Limb (tissue), 2 donors: ENCODE results near the gene GPM6B.

Experiments
- DNase-seq, 2 donors: peaks; one replicate each; pipeline ENCODE4 v3.0.0-alpha.2; 2016; ENCODE audit errors: extremely low spot score in 2 of 2

GPM6B gene, protein sequence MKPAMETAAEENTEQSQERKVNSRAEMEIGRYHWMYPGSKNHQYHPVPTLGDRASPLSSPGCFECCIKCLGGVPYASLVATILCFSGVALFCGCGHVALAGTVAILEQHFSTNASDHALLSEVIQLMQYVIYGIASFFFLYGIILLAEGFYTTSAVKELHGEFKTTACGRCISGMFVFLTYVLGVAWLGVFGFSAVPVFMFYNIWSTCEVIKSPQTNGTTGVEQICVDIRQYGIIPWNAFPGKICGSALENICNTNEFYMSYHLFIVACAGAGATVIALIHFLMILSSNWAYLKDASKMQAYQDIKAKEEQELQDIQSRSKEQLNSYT

DNA sequence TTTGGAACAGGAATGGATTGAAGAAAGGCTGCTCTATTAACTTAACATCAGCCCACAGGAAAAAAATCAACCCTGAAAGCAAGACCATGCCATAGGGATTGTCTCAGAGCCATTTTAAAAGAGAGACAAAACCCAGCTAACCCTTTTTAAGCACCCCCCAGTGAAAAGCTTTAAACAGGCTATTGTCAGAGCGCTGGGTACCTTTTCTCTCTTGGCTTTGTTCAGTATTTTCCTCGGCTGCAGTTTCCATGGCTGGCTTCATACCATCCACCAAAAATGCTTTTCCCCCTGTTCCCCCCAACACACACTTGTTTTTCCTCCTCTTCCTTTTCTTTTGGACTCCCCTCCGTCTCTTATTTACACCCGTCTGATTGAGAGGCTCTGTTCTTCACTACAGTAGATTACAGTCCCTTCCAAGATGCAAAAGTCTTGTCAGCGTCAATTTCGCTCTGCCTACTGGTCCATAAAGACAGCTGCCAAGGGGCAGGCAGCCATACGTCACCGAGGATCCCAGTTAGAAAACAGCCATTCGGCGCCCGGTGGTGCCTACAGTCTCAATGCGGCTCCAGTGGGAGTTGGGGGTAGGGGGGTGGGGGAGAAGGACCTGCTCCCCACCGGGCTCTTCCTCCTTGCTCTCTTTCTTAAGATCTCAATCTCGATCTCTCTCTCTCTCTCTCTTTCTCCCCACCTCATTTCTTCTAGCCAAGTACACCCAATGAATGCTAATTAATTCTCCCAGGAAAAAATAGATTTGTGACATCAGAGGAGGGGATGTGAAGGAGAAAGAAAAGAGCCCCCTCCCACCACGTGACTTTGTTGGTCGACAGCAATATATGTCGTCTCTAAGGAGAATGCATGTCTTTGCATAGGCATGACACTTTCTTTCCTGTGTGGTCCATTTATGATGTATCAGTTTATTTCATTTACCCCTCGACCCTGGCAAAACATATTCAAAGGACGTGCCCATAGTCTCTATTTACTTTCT, at the start of gene GPM6B:
TSS of gene GPM6B (minus strand) at position 451 of the 985 bp plus-strand sequence. CDS start at position 262, 189 bp downstream.
- peak in 1 of 2 donors; percentile 36 for DNase-seq

DNA sequence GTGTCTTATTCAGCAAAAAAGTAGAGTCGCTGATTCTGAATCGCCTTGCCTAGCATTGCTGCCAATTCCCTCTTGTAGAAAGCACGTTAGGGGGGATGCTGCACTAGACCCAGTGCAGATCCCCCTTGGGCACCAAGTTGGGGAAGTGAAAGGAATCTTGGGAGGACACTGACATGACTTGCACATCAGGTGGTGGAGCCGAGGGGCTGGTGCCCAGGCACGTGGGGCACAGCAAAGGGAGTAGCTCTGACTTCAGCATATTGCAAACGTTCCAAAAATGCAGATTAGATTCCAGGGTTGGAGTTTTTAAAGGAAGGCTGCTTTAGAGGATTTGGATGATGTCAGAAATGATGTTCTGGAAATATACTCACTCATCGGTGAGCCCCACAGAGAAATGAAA, 47.4 kb upstream of the GPM6B start:
- DNase-seq: no peak

DNA sequence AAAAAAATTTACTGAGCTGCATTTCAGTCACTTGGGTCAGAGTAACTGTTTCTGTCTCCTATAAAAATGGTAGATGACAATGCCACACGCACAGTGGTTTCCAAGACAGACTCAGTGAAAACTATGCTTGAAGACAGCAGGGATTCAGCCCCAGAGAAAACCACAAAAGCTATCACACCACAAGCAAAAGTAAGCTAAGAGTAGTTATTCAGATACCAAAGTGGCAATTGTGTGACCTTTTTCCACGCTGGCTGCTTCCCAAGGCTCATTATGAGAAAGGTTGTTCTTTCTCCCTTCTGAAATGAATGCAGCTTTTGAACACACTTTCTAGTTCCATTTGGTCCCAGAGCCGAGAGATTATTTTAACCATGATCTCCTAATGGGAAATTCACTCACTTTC, 46.4 kb upstream of the GPM6B start:
- DNase-seq: no peak

DNA sequence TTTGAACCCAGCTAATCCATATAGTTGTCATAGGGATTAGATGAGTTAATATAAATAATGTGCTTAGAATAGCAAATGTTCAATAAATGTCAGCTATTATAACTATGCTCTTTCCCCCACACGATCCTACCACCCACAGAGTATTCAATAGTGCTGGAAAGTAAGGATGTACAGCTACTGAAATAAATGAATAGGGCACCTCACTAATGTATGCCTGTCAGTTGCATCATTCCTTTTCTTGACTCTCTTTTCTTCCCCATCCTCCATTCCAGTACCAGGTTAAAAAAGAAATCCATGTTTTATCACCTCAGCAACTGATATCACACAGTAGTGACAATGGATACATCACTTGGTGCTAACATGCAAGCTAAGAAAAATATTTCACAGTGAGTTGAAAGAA, 42.8 kb upstream of the GPM6B start:
- no peak for DNase-seq

DNA sequence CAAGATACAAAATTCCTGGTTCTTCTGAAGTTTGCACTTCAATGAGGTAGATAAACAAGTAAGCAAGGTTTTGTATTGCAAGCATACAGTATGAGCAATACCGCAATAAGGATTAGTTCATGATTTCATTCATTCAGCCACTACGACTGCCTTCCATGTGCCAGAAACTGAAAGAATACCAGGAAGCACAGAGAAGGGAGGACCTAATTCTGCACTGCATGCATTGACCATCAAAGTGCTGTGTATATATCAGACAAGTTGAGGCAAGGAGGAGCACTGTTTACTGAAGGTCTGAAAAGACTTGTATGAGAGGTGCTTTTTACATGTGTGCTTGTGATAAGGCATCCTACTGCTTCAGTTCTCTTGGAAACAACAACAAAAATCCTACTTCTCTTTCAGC, 40.9 kb upstream of the GPM6B start:
- DNase-seq: no peak

DNA sequence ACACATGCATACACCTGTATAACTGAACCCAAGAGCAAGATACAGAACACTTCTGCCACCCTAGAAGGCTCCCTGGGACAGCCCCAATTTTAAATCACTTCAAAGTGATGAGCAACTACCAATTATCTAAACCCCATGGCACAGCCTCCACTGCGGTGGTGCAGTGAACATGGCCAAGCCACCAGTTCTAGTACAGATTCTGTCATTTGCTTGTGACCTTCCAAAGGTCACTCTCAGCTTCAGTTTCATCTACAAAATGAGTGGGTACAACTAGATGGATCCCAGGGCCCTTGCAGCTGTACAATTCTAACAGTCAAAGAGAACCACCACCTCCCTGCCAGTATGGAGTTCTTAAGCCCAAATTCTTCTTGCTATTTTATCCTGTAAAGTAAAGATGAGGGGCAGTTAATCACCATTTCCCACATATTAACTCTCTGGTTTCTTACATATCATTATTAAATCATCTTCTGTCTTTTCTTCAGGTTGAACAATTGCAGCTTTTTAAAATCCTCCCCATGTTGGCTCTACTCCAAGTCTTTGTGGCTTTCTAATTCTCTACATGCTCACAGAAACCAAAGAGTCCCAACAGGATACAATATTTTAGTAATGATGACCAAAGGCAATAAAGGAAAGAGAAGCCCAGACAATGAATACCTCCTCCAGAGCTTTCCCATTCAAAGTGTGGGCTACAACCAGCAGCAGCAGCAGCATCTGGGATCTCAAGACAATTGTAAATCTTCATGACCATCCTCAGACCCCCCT, 39.0 kb upstream of the GPM6B start:
- DNase-seq: no peak

DNA sequence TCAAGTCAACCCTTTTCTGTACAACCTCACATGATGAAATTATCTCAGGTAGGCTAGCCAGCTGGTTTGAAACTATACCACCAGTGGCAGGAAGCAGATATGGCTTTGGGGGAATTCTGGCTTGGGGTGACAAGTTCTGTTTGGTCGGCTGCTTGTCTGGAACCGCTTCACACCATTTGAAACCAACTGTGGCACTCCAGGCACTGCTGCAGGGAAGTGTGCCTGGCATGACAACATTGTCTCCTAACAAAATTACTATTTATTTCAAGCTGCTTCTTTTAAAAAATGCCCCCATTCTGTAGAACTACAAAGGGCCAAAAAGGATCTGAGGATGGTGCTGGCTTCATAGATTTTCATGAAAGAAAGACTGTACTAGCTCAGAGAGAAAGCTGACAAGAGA, 37.1 kb upstream of the GPM6B start:
- DNase-seq: no peak

DNA sequence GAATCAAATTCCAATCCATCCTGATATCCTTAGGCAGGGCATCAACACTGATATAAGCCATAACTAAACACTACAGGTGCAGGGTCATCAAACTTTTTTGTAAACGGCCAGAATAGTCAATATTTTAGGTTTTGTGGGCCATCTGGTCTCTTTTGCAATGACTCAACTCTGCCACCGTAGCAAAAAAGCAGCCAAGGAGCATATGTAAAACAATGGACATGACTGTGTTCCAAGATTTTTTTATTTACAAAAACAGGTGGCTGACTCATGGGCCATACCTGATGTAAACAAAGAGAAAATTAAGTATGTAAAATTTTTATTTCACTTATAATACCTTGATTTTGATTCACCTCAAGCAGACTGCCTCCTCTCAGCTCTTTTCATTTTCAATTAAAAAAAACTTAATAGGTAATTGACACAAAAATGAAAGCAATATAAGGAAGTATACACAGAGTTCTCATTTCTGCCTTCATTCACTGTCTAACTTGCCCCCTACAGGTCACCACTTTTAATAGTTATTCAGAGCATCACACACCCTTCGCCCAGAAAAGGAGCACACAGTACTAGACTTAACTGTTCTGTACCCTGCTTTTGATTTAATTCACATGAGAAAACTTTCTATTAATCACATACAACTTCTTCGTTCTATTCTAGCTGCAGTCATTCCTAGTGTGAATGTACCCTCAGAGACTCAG, 35.3 kb upstream of the GPM6B start:
- DNase-seq: no peak

DNA sequence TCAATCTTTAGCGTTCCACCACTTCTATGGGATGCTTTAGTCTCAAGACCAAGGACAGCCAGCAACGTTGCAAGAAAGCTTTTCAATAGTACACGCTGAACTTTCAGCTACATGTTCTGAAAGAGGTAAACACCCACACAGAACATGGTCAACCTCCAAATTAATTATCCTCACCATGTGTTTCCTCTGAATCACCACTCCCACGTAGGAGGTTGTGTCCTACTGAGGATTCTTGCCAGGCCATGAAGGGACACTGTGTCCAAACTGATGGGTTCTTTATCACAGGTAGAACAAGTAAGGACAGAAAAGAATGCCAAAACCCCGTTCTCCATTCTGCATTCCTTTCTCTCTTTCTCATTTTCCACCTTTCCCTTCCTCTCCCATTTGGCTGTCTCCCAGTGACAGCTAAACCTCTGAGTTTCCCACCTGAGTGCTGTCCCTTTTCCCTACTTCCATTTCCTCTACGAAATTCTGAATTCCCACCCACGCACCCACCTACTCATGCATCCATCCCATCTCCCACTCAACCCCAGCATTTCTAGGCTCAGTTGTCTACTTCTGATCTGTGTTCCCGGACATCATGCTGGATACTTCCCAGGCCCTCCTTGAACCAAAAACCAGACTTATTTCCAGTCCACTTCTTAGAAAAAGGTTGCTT, 29.0 kb upstream of the GPM6B start:
- DNase-seq: no peak

DNA sequence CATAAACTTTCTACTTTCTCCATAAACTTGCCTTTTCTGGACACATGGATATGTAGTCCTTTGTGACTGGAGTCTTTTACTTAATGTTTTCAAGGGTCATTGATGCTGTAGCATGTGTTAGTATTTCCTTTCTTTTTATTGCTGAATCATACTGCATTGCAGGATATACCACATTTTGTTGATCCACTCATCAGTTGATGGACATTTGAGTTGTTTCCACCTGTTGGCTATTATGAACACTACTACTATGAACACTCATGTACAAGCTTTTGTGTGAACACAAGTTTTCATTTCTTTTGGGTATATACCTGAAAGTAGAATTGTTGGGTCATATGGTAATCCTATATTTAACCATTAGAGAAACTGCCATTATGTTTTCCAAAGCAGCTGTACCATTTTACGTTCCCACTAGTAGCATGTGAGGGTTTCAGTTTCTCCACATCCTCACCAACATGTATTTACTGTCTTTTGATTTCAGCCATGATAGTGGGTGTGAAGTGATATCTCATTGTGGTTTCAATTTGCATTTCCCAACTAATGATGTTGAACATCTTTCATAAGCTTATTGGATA, 26.3 kb upstream of the GPM6B start:
- no peak for DNase-seq

DNA sequence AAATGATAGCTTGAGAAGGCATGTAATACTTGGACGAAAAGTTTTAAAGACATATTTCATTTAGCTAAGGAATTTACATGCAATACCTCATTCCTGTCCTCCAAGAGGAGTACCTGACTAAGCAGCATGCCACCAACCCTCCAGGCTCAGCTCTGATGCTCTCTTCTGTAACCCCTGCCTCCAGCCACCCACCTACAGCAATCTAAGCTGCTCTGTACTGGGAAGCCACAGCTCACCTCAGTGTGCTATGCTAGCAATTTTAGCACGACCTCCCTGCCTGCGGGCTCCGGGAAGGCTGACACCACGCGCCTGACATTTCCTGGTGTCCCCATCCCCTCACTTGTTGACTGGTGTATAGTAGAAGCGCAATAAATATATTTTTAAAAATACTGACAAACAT, 23.2 kb upstream of the GPM6B start:
- no peak for DNase-seq

DNA sequence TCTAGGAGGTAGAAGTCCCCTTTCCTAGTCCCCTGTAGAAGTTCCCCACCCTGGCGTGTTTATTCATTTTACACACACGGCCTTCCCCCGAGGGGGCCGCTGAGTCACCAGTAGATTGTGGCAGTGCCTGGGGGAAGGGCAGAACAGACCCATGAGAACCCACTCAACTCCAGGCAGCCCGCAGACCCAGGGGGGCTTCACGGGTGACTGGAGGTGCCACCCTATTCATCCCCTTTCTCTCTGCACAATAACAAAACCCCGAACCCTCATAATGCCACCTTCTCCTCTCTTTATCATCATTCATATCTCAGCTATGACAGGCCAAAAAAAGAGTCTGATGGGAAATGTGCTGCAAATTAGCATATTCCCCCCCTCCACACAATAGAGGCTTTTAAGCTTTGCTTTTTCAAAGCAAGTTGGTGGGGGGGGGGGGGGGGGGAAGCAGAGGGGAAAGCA, 20.4 kb upstream of the GPM6B start:
- peak in 1 of 2 donors; percentile 30 for DNase-seq

DNA sequence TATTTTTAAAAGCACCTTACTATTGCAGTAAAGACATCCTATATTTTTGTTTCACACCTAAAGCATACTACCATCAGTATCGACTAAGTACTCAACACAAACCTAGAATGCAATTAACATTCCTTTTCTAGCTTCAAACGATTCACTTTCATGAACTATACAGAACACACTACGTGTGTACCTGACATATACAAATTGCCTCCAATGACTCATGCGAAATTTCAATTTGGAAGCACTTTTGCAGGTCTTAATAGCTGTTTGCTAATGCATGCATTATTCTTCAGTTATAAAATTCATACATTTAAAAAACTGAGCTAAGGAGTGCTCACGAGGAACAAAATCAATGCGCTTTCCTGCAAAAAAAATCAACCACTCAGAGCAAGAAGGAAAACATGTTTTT, 19.7 kb upstream of the GPM6B start:
- no peak for DNase-seq

DNA sequence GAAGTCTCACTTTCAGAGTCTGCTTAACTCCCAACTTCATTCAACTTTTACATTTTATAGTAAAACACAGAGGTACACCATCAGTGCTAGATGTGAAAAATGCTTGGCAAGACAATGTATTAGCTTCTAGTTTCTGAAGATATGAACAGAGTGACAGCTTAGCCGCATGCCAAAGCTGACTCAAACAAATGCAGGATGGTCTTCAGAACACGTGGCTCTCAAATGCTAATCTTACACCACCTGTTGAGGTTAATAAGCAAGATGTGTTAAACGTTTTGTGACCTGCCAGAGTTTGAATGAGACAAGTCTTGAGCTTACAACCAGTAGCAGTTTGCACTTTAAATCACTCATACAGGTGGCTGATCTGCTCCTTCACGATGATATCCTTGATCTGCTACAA, 18.9 kb upstream of the GPM6B start:
- DNase-seq: no peak

DNA sequence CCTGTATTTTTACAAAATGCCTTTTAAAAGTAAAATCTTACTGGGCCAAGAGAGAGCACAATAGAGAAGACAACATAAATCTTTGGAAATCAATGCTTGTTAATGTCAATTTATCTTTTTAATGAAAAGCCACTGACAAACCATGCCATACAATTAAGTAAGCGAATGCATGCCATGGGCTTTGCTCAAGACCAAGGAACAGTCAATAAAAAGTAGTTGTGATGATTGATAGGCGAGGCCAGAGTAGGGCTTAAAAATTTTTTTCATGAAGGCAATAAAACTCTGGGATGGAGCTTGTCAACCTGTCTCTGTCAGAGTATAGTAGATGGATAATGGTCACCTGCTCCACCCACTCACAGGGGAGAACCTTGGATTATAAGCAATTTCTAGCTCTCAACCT, 17.5 kb upstream of the GPM6B start:
- no peak for DNase-seq

DNA sequence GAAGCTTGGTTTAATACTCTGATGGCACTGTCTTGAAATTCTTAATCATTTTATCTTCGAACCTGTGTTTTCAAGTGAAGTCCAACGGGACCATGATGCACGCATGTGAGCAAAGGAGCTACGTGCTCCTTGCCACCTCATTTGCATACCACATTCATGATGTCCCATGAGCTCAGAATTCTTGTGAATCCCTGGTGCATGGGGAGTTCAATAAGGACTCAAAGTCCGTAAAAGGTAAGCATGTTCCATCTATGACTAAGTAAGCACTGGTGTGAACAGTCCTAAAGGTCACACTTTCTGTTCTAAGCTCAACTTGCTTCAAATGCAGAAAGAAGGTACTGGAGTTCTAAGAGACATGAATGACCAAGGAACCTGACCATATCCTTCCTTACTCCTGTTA, 13.1 kb upstream of the GPM6B start:
- DNase-seq: no peak

DNA sequence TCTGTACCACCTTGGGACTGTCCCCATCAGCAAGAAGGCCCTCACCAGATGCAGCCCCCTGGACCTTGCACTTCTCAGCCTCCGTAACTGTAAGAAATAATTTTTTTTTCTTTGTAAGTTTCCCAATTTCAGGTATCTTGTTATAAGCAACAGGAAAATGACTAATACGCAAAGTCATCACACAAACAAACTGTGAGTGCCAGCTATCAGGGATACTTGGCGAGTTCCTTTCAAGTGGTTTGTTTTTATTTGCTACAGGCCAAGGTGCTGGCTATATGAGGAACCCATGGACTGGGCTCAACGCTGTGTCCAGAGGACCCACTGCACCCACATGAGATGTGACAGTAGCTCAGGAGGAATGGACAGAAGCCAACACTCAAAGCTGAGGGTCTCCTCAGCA, 11.5 kb upstream of the GPM6B start:
- no peak for DNase-seq

DNA sequence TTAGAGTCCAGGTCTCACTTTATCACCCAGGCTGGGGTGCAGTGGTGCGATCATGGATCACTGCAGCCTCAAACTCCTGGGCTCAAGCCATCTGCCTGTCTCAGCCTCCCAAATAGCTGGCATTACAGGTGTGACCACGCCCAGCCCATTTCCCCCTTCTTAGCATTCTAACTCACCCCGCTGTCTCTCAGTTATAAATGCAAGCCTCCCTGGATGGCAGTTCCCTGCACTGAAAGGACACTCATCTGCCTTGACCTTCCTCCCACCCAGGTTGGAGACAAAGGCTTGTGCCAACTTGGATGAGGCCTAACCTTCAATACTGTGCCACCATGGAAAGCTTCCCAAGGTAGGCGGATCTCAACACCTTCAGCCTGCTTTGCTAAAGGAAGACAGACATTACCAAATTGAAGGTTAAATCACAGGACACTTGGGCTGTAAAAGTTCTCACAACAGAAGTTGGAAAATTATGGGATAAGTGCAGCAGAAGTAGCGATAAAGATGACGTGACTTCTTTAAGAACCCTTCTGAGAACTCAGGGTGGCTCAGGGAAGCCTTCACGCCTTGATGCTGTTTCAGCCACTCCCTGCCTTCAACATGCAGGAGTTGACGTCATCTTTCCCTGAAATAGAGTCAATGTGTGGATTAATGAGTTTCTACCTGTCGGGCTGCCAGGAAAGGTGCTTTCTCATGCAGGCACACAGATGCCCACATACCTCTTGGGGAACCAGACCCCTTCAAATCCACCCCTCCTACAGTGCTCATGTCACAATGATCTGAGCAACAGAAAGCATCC, 10.6 kb upstream of the GPM6B start:
- DNase-seq: no peak

DNA sequence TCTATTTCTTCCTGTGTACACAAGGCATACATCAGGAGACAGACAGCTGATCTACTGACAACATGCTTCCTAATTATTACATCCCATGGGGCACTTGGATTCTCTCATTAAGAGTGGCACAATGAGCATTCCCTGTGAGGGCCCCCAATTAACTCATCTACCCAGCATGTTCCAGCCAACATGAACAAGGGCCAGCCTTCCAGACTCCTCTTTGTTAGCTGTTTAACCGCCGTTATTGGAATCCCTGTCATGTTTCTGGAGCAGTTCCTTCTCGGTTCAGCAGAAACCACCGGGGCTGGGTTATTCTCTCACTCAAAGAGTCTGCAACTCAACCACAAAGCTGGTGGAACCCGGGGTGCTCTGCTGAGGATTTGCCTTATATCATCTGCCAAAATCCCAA, 9.9 kb upstream of the GPM6B start:
- DNase-seq: no peak
